Central memory CD8-positive, alpha-beta T cell (primary cell): ENCODE data around the gene GIPC3.

Source experiments
- ATAC-seq: fragments of 150-1000 bp; cut with Tn5 transposase; replicated peaks from 2 replicates; pipeline ENCODE4 v1.10.0; 2022; ENCODE audit warnings: mild to moderate bottlenecking, moderate FRiP score, moderate number of reproducible peaks; ENCODE audit not compliant: poor library complexity, severe bottlenecking; ENCODE audit errors: extremely low read depth
- DNase-seq, 2 donors: peaks; one replicate each; pipeline ENCODE4 v3.0.0; 2021; ENCODE audit warnings: low spot score in 2 of 2
- H3K27ac Mint-ChIP-seq: one replicate; pipeline ENCODE4 v1.8.0; 2022; ENCODE audit warnings: low read depth, mild to moderate bottlenecking, moderate library complexity, mixed read lengths
- H3K27me3 Mint-ChIP-seq: one replicate; pipeline ENCODE4 v1.8.0; 2022; ENCODE audit warnings: mixed read lengths
- H3K36me3 Mint-ChIP-seq: one replicate; pipeline ENCODE4 v1.8.0; 2022; ENCODE audit warnings: mild to moderate bottlenecking, moderate library complexity, mixed read lengths; ENCODE audit not compliant: insufficient read depth
- H3K4me1 Mint-ChIP-seq: one replicate; pipeline ENCODE4 v1.8.0; 2022; ENCODE audit warnings: mixed read lengths
- H3K4me3 Mint-ChIP-seq: one replicate; pipeline ENCODE4 v1.8.0; 2022; ENCODE audit warnings: mild to moderate bottlenecking, moderate library complexity, mixed read lengths
- H3K9me3 Mint-ChIP-seq: one replicate; pipeline ENCODE4 v1.8.0; 2022; ENCODE audit warnings: mixed read lengths

GIPC3 gene

GRCh38 chr19:3637621-3638020 is 52.3 kb downstream of the GIPC3 start:
- H3K27ac Mint-ChIP-seq = no peak overlapping the region
- no peak for ATAC-seq

GRCh38 chr19:3638208-3639193 is 53.2 kb downstream of the GIPC3 start:
- no peak for ATAC-seq
- DNase-seq = no peak
- H3K27ac Mint-ChIP-seq = no peak overlapping the region
- H3K9me3 Mint-ChIP-seq = no peaks in the 10 kb centered on the region
- peaks cover 6% of the 10 kb centered on the region for H3K4me1 Mint-ChIP-seq
- peaks cover 12% of the 10 kb centered on the region for H3K36me3 Mint-ChIP-seq
- H3K27me3 Mint-ChIP-seq = no peaks in the 10 kb centered on the region
- no peak overlapping the region for H3K4me3 Mint-ChIP-seq

More at GRCh38 chr19:3637621-3638020, 52.3 kb downstream of the GIPC3 start:
- H3K9me3 Mint-ChIP-seq = no peaks in the 10 kb centered on the region
- H3K4me3 Mint-ChIP-seq = no peak overlapping the region
- peaks cover 6% of the 10 kb centered on the region for H3K4me1 Mint-ChIP-seq
- no peaks in the 10 kb centered on the region for H3K27me3 Mint-ChIP-seq
- peaks cover 12% of the 10 kb centered on the region for H3K36me3 Mint-ChIP-seq
- DNase-seq = no peak

GRCh38 chr19:3639479-3639878 is 54.2 kb downstream of the GIPC3 start:
- H3K27ac Mint-ChIP-seq = no peak overlapping the region
- no peaks in the 10 kb centered on the region for H3K9me3 Mint-ChIP-seq
- H3K27me3 Mint-ChIP-seq = no peaks in the 10 kb centered on the region
- no peak for DNase-seq
- peaks cover 2% of the 10 kb centered on the region for H3K4me1 Mint-ChIP-seq
- peaks cover 15% of the 10 kb centered on the region for H3K36me3 Mint-ChIP-seq
- ATAC-seq = no peak
- H3K4me3 Mint-ChIP-seq = no peak overlapping the region

DNA sequence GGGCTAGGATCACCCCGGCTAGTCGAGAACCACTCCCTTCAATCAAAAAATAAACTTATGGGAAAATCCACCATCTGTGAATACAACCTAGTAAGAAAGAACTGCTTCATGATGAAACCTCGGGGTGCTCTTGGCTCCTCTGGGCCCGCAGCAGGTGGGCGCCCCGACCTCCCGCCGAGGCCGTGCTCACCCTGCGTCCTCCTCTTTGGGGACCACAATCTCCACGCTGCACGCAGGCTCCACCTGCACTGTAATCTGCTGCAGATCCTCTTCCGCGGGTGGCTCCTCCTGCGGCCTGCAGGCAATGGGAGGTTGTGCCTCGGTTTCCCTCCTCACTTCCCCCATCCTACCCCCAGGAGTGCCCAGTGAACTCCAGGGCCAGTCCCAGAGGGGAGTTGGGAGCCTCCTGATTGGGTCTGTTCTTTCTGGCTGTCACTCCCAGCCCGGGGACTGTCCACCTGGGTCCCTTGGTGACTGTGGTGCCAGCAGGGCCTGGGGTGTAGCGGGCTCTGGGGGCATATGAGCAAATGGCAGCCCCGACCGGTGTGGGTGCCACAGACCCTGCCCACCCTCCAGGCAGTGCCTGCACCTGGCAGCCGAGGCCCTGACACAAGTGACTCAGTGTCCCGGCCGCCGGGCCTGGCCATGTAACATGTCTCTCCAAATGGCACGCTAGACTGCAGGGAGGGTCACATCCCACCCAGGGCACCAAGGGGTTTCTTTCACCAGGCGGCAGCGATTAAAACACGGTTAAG is 56.4 kb downstream of the GIPC3 start:
- H3K4me3 Mint-ChIP-seq = no peak overlapping the region
- H3K4me1 Mint-ChIP-seq = no peaks in the 10 kb centered on the region
- no peak overlapping the region for H3K27ac Mint-ChIP-seq
- ATAC-seq (no peak), DNase-seq (no peak)
- no peaks in the 10 kb centered on the region for H3K27me3 Mint-ChIP-seq
- no peaks in the 10 kb centered on the region for H3K9me3 Mint-ChIP-seq
- peaks cover 17% of the 10 kb centered on the region for H3K36me3 Mint-ChIP-seq

GRCh38 chr19:3642296-3642695 is 57.0 kb downstream of the GIPC3 start:
- H3K4me3 Mint-ChIP-seq = no peak overlapping the region
- H3K9me3 Mint-ChIP-seq = no peaks in the 10 kb centered on the region
- H3K27ac Mint-ChIP-seq = no peak overlapping the region
- H3K27me3 Mint-ChIP-seq = no peaks in the 10 kb centered on the region
- DNase-seq (no peak), ATAC-seq (no peak)
- no peaks in the 10 kb centered on the region for H3K4me1 Mint-ChIP-seq
- H3K36me3 Mint-ChIP-seq = peaks cover 17% of the 10 kb centered on the region
